ENCODE measurements around the gene OR13J1. TPM values are rescaled to one million over a fixed set of nuclear protein-coding genes. Genes with fewer than 3 reads are reported as not detected.

OR13J1 gene
- total RNA-seq, 1 donor from 2014 or later: not detected

GRCh38 chr9:35845824-35846771 is 24.1 kb downstream of the OR13J1 start:
- no peaks in the 10 kb centered on the region for H3K9me3 ChIP-seq
- ATAC-seq: peak; percentile 55 to 62
- DNase-seq: no peak
- no peaks in the 10 kb centered on the region for H3K36me3 ChIP-seq
- H3K27me3 ChIP-seq (ENCODE audit: low read depth): no peaks in the 10 kb centered on the region
- no peak for TF ChIP-seq CTCF (IDR thresholded peaks at IDR 0.05)
- peak overlapping the region; percentile 12 for H3K4me3 ChIP-seq
- H3K4me1 ChIP-seq: peaks cover 28% of the 10 kb centered on the region
- intact Hi-C loops (cut with DNase I): no loop called here
- H3K27ac ChIP-seq: peak overlapping the region; percentile 60

GRCh38 chr9:35844628-35845270 is 25.5 kb downstream of the OR13J1 start:
- Histone ChIP-seq H3K27me3 (ENCODE audit: low read depth) (no peaks in the 10 kb centered on the region), H3K4me3 (no peak overlapping the region), H3K27ac (peak overlapping the region; percentile 60), H3K4me1 (peaks cover 28% of the 10 kb centered on the region), H3K9me3 (no peaks in the 10 kb centered on the region), H3K36me3 (no peaks in the 10 kb centered on the region)
- ATAC-seq (peak; percentile 85 to 86), DNase-seq (no peak)
- intact Hi-C loops (cut with DNase I): no loop called here
- no peak for TF ChIP-seq CTCF (IDR thresholded peaks at IDR 0.05)

DNA sequence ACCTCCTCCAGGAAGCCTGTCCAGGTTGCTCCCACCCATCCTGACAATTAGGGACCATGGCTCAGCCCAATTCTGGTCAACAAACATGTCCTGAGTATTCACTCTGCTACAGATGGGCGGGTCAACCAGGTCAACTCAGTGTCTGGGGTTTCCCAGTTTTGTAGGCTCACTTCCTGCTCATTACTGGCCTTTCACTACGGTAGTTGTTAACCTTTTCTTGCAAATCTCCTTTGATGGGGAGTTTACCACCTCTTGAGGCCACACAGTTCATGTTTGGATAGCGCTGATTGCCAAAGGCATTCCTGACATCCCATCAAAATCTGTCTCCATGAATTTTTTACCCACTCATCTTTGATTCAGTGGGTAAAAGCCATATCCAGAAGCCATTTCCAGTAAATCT is 27.4 kb downstream of the OR13J1 start:
- ATAC-seq (no peak), DNase-seq (no peak)
- no peaks in the 10 kb centered on the region for H3K9me3 ChIP-seq
- H3K4me1 ChIP-seq: peaks cover 26% of the 10 kb centered on the region
- H3K27me3 ChIP-seq (ENCODE audit: low read depth): no peaks in the 10 kb centered on the region
- no peak for TF ChIP-seq CTCF (IDR thresholded peaks at IDR 0.05)
- H3K27ac ChIP-seq: no peak overlapping the region
- intact Hi-C loops (cut with DNase I): no loop called here
- H3K4me3 ChIP-seq: no peak overlapping the region
- H3K36me3 ChIP-seq: no peaks in the 10 kb centered on the region

DNA sequence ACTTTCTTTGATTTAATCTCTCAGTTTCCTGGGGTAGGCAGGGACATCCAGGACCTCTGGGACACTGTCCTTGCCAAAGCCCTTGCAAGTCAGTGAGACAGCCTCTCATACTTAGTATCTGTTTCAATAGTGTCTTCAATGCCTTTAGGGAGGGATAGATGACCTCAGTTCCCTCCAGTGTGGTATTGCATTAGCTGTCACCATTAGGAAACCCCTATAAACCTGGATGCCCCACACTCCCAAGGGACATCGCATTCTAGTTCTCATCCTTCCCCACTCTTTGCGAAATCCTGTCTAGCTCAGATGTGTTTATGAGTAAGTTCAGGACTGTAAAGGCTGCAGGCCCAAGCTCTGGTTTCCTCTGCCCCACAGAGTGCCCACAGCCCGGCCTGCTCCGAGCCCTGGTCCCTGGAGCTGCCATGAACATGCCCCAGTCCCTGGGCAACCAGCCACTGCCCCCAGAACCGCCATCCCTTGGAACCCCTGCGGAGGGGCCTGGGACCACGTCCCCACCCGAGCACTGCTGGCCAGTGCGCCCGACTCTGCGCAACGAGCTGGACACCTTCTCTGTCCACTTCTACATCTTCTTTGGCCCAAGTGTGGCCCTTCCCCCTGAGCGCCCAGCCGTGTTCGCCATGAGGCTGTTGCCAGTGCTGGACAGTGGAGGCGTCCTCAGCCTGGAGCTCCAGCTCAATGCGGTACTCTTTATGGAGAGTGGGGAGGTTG is 28.0 kb downstream of the OR13J1 start:
- H3K36me3 ChIP-seq: no peaks in the 10 kb centered on the region
- H3K4me1 ChIP-seq: peaks cover 24% of the 10 kb centered on the region
- H3K4me3 ChIP-seq: no peak overlapping the region
- H3K9me3 ChIP-seq: no peaks in the 10 kb centered on the region
- DNase-seq (no peak), ATAC-seq (no peak)
- no peaks in the 10 kb centered on the region for H3K27me3 ChIP-seq (ENCODE audit: low read depth)
- intact Hi-C loops (cut with DNase I): no loop called here
- TF ChIP-seq CTCF (IDR thresholded peaks at IDR 0.05): no peak
- H3K27ac ChIP-seq: no peak overlapping the region

- intact Hi-C loops (cut with DNase I): no loop called here
- Histone ChIP-seq H3K27me3 (ENCODE audit: low read depth) (no peaks in the 10 kb centered on the region), H3K4me3 (no peak overlapping the region), H3K4me1 (peaks cover 24% of the 10 kb centered on the region), H3K27ac (no peak overlapping the region), H3K36me3 (no peaks in the 10 kb centered on the region), H3K9me3 (no peaks in the 10 kb centered on the region)
- no peak for DNase-seq
- no peak for ATAC-seq
- TF ChIP-seq CTCF (IDR thresholded peaks at IDR 0.05): no peak
These were observed 28.6 kb downstream of the OR13J1 start for GRCh38 chr9:35841645-35841900.

All from lower lobe of right lung (tissue), 2 donors.